ENCODE data around the gene FBN2.
"Not testable (repeated sequence)": the region's sequence is repeated elsewhere in the genome, so short reads cannot be mapped to it uniquely, and the experiment has no call there.

FBN2 gene

DNA sequence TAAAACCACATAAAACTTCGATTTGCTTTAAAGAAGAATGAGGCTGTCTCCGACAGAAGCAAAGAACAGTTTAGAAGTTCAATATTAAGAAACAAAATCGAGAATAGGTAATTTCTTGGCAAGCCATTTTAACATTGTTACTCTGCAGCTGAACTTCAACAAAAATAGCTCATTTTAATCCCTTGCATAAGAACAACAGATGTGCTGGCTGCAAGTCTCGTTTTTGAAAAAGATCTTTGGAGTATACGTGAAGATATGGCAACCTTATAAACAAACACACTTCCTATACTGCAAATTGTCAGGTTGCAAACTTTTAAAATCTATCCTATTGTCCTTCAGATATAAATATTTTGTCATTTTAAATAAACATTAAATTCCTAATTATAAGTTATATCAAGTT, 71.5 kb downstream of the FBN2 start:
- Histone ChIP-seq H3K4me1 (ENCODE audit: control insufficient read depth in 2 of 2, insufficient read depth in 2 of 2, low read length in 2 of 2) (no peaks in the 10 kb centered on the region), H3K9ac (ENCODE audit: low read depth in 1 of 2, low read length in 2 of 2) (no peak overlapping the region), H3K4me3 (ENCODE audit: low read length in 2 of 2) (no peak overlapping the region), H3K27me3 (ENCODE audit: control insufficient read depth in 2 of 2, insufficient read depth in 2 of 2, low read length in 2 of 2) (no peaks in the 10 kb centered on the region), H3K36me3 (ENCODE audit: control insufficient read depth in 2 of 2, insufficient read depth in 2 of 2, low read length in 2 of 2) (no peaks in the 10 kb centered on the region), H3K27ac (ENCODE audit: low read depth in 2 of 2, low read length in 2 of 2) (no peak overlapping the region), H3K9me3 (ENCODE audit: control insufficient read depth in 2 of 2, low read length in 2 of 2) (no peaks in the 10 kb centered on the region)

GRCh38 chr5:128464596-128464995, 73.4 kb downstream of the FBN2 start:
- no peak overlapping the region for H3K27ac ChIP-seq (ENCODE audit: low read depth in 2 of 2, low read length in 2 of 2)

GRCh38 chr5:128462330-128462729, 75.7 kb downstream of the FBN2 start:
- no peak overlapping the region for H3K27ac ChIP-seq (ENCODE audit: low read depth in 2 of 2, low read length in 2 of 2)
- no peaks in the 10 kb centered on the region for H3K27me3 ChIP-seq (ENCODE audit: control insufficient read depth in 2 of 2, insufficient read depth in 2 of 2, low read length in 2 of 2)
- H3K4me1 ChIP-seq (ENCODE audit: control insufficient read depth in 2 of 2, insufficient read depth in 2 of 2, low read length in 2 of 2) = no peaks in the 10 kb centered on the region
- no peak overlapping the region for H3K9ac ChIP-seq (ENCODE audit: low read depth in 1 of 2, low read length in 2 of 2)
- H3K36me3 ChIP-seq (ENCODE audit: control insufficient read depth in 2 of 2, insufficient read depth in 2 of 2, low read length in 2 of 2) = no peaks in the 10 kb centered on the region
- no peak overlapping the region for H3K4me3 ChIP-seq (ENCODE audit: low read length in 2 of 2)
- no peaks in the 10 kb centered on the region for H3K9me3 ChIP-seq (ENCODE audit: control insufficient read depth in 2 of 2, low read length in 2 of 2)

More at GRCh38 chr5:128464596-128464995, 73.4 kb downstream of the FBN2 start:
- no peaks in the 10 kb centered on the region for H3K4me1 ChIP-seq (ENCODE audit: control insufficient read depth in 2 of 2, insufficient read depth in 2 of 2, low read length in 2 of 2)
- H3K27me3 ChIP-seq (ENCODE audit: control insufficient read depth in 2 of 2, insufficient read depth in 2 of 2, low read length in 2 of 2) = no peaks in the 10 kb centered on the region
- H3K9ac ChIP-seq (ENCODE audit: low read depth in 1 of 2, low read length in 2 of 2) = no peak overlapping the region
- no peaks in the 10 kb centered on the region for H3K9me3 ChIP-seq (ENCODE audit: control insufficient read depth in 2 of 2, low read length in 2 of 2)
- H3K4me3 ChIP-seq (ENCODE audit: low read length in 2 of 2) = no peak overlapping the region
- H3K36me3 ChIP-seq (ENCODE audit: control insufficient read depth in 2 of 2, insufficient read depth in 2 of 2, low read length in 2 of 2) = no peaks in the 10 kb centered on the region

- H3K36me3 ChIP-seq (ENCODE audit: control insufficient read depth in 2 of 2, insufficient read depth in 2 of 2, low read length in 2 of 2); H3K9ac ChIP-seq (ENCODE audit: low read depth in 1 of 2, low read length in 2 of 2); H3K4me1 ChIP-seq (ENCODE audit: control insufficient read depth in 2 of 2, insufficient read depth in 2 of 2, low read length in 2 of 2); H3K27ac ChIP-seq (ENCODE audit: low read depth in 2 of 2, low read length in 2 of 2); H3K4me3 ChIP-seq (ENCODE audit: low read length in 2 of 2); H3K9me3 ChIP-seq (ENCODE audit: control insufficient read depth in 2 of 2, low read length in 2 of 2); H3K27me3 ChIP-seq (ENCODE audit: control insufficient read depth in 2 of 2, insufficient read depth in 2 of 2, low read length in 2 of 2): not testable (repeated sequence)
These were observed 80.7 kb downstream of the FBN2 start for GRCh38 chr5:128457147-128457915.

- H3K4me3 ChIP-seq (ENCODE audit: low read length in 2 of 2) = no peak overlapping the region
- H3K27me3 ChIP-seq (ENCODE audit: control insufficient read depth in 2 of 2, insufficient read depth in 2 of 2, low read length in 2 of 2) = no peaks in the 10 kb centered on the region
- H3K9me3 ChIP-seq (ENCODE audit: control insufficient read depth in 2 of 2, low read length in 2 of 2) = no peaks in the 10 kb centered on the region
- no peak overlapping the region for H3K9ac ChIP-seq (ENCODE audit: low read depth in 1 of 2, low read length in 2 of 2)
- no peaks in the 10 kb centered on the region for H3K4me1 ChIP-seq (ENCODE audit: control insufficient read depth in 2 of 2, insufficient read depth in 2 of 2, low read length in 2 of 2)
- H3K36me3 ChIP-seq (ENCODE audit: control insufficient read depth in 2 of 2, insufficient read depth in 2 of 2, low read length in 2 of 2) = no peaks in the 10 kb centered on the region
- no peak overlapping the region for H3K27ac ChIP-seq (ENCODE audit: low read depth in 2 of 2, low read length in 2 of 2)
These were observed 82.1 kb downstream of the FBN2 start for GRCh38 chr5:128455841-128456361.

- Histone ChIP-seq H3K4me1 (ENCODE audit: control insufficient read depth in 2 of 2, insufficient read depth in 2 of 2, low read length in 2 of 2) (no peaks in the 10 kb centered on the region), H3K4me3 (ENCODE audit: low read length in 2 of 2) (no peak overlapping the region), H3K27ac (ENCODE audit: low read depth in 2 of 2, low read length in 2 of 2) (no peak overlapping the region), H3K9ac (ENCODE audit: low read depth in 1 of 2, low read length in 2 of 2) (no peak overlapping the region), H3K27me3 (ENCODE audit: control insufficient read depth in 2 of 2, insufficient read depth in 2 of 2, low read length in 2 of 2) (no peaks in the 10 kb centered on the region), H3K36me3 (ENCODE audit: control insufficient read depth in 2 of 2, insufficient read depth in 2 of 2, low read length in 2 of 2) (no peaks in the 10 kb centered on the region), H3K9me3 (ENCODE audit: control insufficient read depth in 2 of 2, low read length in 2 of 2) (no peaks in the 10 kb centered on the region)
These were observed 84.9 kb downstream of the FBN2 start for GRCh38 chr5:128453121-128453520.

DNA sequence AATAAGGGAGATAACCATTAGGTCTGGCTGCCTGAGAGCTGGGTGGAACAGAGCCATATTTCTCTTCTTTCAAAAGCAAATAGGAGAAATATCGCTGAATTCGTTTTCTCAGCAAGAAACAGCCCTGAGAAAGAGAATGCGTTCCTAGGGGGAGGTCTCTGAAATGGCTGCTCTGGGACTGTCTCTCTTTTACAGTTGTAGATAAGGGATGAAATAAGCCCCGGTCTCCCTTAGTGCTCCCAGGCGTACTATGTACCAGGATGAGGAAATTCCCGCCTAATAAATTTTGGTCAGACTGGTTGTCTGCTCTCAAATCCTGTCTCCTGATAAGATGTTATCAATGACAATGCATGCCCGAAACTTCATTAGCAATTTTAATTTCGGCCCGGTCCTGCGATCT, 90.8 kb downstream of the FBN2 start:
- H3K9me3 ChIP-seq (ENCODE audit: control insufficient read depth in 2 of 2, low read length in 2 of 2); H3K4me1 ChIP-seq (ENCODE audit: control insufficient read depth in 2 of 2, insufficient read depth in 2 of 2, low read length in 2 of 2); H3K36me3 ChIP-seq (ENCODE audit: control insufficient read depth in 2 of 2, insufficient read depth in 2 of 2, low read length in 2 of 2); H3K9ac ChIP-seq (ENCODE audit: low read depth in 1 of 2, low read length in 2 of 2); H3K27me3 ChIP-seq (ENCODE audit: control insufficient read depth in 2 of 2, insufficient read depth in 2 of 2, low read length in 2 of 2); H3K27ac ChIP-seq (ENCODE audit: low read depth in 2 of 2, low read length in 2 of 2); H3K4me3 ChIP-seq (ENCODE audit: low read length in 2 of 2): not testable (repeated sequence)

- Histone ChIP-seq H3K4me3 (ENCODE audit: low read length in 2 of 2) (no peak overlapping the region), H3K27ac (ENCODE audit: low read depth in 2 of 2, low read length in 2 of 2) (no peak overlapping the region), H3K36me3 (ENCODE audit: control insufficient read depth in 2 of 2, insufficient read depth in 2 of 2, low read length in 2 of 2) (no peaks in the 10 kb centered on the region), H3K4me1 (ENCODE audit: control insufficient read depth in 2 of 2, insufficient read depth in 2 of 2, low read length in 2 of 2) (peaks cover 0 to 3% of the 10 kb centered on the region in 2 donors), H3K9ac (ENCODE audit: low read depth in 1 of 2, low read length in 2 of 2) (no peak overlapping the region), H3K9me3 (ENCODE audit: control insufficient read depth in 2 of 2, low read length in 2 of 2) (no peaks in the 10 kb centered on the region), H3K27me3 (ENCODE audit: control insufficient read depth in 2 of 2, insufficient read depth in 2 of 2, low read length in 2 of 2) (no peaks in the 10 kb centered on the region)
These were observed 96.1 kb downstream of the FBN2 start for GRCh38 chr5:128441941-128442350.

DNA sequence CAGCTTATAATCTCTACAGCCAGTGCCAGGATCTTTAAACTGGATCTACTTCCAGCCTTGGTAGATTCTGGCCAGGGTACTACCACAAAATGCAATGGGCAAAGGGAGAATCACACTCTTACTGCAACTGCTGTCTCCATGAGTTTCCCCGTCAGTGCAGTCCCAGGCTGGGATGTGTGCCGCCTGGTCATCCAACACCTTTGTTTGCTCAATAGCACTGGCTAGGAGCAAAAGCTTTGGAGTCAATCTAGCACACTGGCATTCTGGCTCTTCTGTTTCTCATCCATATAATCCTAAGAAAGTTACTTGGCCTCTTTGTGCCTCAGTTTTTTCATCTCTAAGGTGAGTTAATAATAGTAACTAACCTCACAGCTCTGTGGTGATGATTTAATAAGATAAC, 96.9 kb downstream of the FBN2 start:
- Histone ChIP-seq H3K4me3 (ENCODE audit: low read length in 2 of 2) (no peak overlapping the region), H3K9ac (ENCODE audit: low read depth in 1 of 2, low read length in 2 of 2) (no peak overlapping the region), H3K9me3 (ENCODE audit: control insufficient read depth in 2 of 2, low read length in 2 of 2) (no peaks in the 10 kb centered on the region), H3K36me3 (ENCODE audit: control insufficient read depth in 2 of 2, insufficient read depth in 2 of 2, low read length in 2 of 2) (no peaks in the 10 kb centered on the region), H3K4me1 (ENCODE audit: control insufficient read depth in 2 of 2, insufficient read depth in 2 of 2, low read length in 2 of 2) (peaks cover 0 to 3% of the 10 kb centered on the region in 2 donors), H3K27me3 (ENCODE audit: control insufficient read depth in 2 of 2, insufficient read depth in 2 of 2, low read length in 2 of 2) (no peaks in the 10 kb centered on the region), H3K27ac (ENCODE audit: low read depth in 2 of 2, low read length in 2 of 2) (no peak overlapping the region)

GRCh38 chr5:128436749-128437188, 101.3 kb downstream of the FBN2 start:
- Histone ChIP-seq H3K4me3 (ENCODE audit: low read length in 2 of 2) (no peak overlapping the region), H3K9me3 (ENCODE audit: control insufficient read depth in 2 of 2, low read length in 2 of 2) (no peaks in the 10 kb centered on the region), H3K27me3 (ENCODE audit: control insufficient read depth in 2 of 2, insufficient read depth in 2 of 2, low read length in 2 of 2) (no peaks in the 10 kb centered on the region), H3K4me1 (ENCODE audit: control insufficient read depth in 2 of 2, insufficient read depth in 2 of 2, low read length in 2 of 2) (peaks cover 0 to 3% of the 10 kb centered on the region in 2 donors), H3K36me3 (ENCODE audit: control insufficient read depth in 2 of 2, insufficient read depth in 2 of 2, low read length in 2 of 2) (no peaks in the 10 kb centered on the region), H3K27ac (ENCODE audit: low read depth in 2 of 2, low read length in 2 of 2) (no peak overlapping the region), H3K9ac (ENCODE audit: low read depth in 1 of 2, low read length in 2 of 2) (no peak overlapping the region)

Data from mucosa of rectum (tissue), 2 donors.